Subcutaneous abdominal adipose tissue (tissue), 5 donors: ENCODE measurements around the gene GRIP1.

Source experiments
- H3K27ac ChIP-seq: one replicate; pipeline ENCODE4 v1.7.0; 2013; ENCODE audit warnings: low read depth, mild to moderate bottlenecking, inconsistent platforms, low read length, moderate library complexity
- H3K27me3 ChIP-seq, 5 donors: one replicate each; pipeline ENCODE4 v1.7.0; 2013; ENCODE audit warnings: low read length in 5 of 5, inconsistent platforms in 1 of 5; ENCODE audit not compliant: control insufficient read depth in 5 of 5, insufficient read depth in 4 of 5
- H3K36me3 ChIP-seq, 5 donors: one replicate each; pipeline ENCODE4 v1.7.0; 2013; ENCODE audit warnings: low read length in 5 of 5; ENCODE audit not compliant: control insufficient read depth in 5 of 5, insufficient read depth in 5 of 5
- H3K4me1 ChIP-seq, 5 donors: one replicate each; pipeline ENCODE4 v1.7.0; 2013; ENCODE audit warnings: low read length in 5 of 5, mild to moderate bottlenecking in 3 of 5, moderate library complexity in 1 of 5; ENCODE audit not compliant: control insufficient read depth in 5 of 5, insufficient read depth in 5 of 5
- H3K4me3 ChIP-seq, 5 donors: one replicate each; pipeline ENCODE4 v1.7.0; 2013; ENCODE audit warnings: low read length in 5 of 5, low read depth in 1 of 5
- H3K9ac ChIP-seq, 5 donors: one replicate each; pipeline ENCODE4 v1.7.0; 2013; ENCODE audit warnings: low read length in 5 of 5, mild to moderate bottlenecking in 4 of 5, moderate library complexity in 3 of 5
- H3K9me3 ChIP-seq, 5 donors: one replicate each; pipeline ENCODE4 v1.7.0; 2013; ENCODE audit warnings: low read length in 5 of 5; ENCODE audit not compliant: control insufficient read depth in 5 of 5
- donor health status: healthy.
- donor health status: healthy.
- donor health status: healthy.
- donor health status: healthy.
- donor health status: healthy.

GRIP1 gene

DNA sequence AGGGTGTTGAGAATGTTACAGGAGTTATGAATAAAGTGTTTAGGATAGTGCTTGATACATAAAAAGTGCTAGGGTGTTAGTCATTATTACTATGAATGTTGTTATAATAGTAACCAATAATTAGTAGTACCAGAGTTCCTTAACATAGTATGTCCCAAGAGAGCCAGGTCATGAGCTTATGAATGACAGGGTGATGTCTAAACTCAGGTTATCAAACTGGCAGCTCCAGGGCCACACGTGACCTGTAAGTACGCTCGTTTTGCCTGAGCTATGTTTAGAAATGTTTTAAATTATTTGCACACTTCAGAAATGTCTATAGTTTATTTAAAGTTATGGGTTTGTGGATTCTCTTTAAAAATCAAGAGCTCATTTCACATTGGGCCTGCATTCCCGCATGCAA, 14.1 kb upstream of the GRIP1 start:
- H3K9ac ChIP-seq = no peak overlapping the region
- H3K27me3 ChIP-seq = no peaks in the 10 kb centered on the region
- H3K4me3 ChIP-seq = no peak overlapping the region
- H3K36me3 ChIP-seq = no peaks in the 10 kb centered on the region
- H3K4me1 ChIP-seq = no peaks in the 10 kb centered on the region
- H3K9me3 ChIP-seq = no peaks in the 10 kb centered on the region
- no peak overlapping the region for H3K27ac ChIP-seq

DNA sequence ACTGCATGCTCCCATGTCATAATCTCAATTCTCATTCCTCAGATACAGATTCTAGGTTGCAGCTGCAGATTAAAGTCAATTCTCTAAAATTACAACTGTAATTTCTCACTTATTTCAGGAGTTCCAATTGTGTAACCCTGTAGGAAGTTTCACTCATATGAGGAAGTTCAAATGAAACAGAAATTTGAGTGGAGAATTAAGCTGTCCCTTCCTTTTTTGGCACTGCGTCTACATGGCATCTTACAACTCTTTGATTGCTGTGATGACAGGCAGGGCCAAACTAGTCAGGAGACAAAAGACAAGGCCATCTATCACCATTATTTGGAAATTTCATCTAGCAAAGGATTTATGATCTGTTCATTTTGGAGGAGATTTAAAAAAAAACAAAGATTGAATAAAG, 13.3 kb upstream of the GRIP1 start:
- no peak overlapping the region for H3K27ac ChIP-seq
- no peaks in the 10 kb centered on the region for H3K27me3 ChIP-seq
- no peaks in the 10 kb centered on the region for H3K9me3 ChIP-seq
- no peaks in the 10 kb centered on the region for H3K36me3 ChIP-seq
- H3K9ac ChIP-seq = no peak overlapping the region
- no peak overlapping the region for H3K4me3 ChIP-seq
- no peaks in the 10 kb centered on the region for H3K4me1 ChIP-seq

DNA sequence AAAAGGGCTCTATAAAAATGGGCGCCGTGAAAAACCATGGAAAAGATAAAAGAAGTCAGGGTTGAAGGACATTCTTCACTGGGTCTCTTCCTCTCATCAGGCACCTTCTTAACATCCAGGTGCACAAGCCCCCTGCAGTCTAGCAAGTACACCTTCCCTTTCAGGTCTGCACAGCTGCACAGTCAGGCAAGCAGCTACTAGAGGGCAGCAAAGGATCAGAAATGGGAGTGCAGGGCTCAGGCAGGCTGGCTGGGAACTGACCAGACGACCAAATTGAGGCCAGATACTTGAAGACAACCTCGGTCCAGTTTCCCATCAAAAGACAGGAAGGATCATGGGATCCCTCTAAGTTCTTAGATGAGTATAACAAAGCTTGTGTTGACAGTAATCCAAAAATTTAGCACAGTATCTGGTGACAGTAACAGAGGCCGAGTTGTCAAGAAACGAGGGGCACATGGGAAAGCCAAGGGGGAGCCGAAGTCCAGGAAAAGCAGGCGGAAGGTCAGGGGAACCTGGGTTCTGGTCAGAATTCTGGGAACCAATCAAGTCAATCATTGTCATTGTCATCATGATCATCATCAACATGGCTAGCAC, 10.1 kb upstream of the GRIP1 start:
- Histone ChIP-seq H3K27me3 (no peaks in the 10 kb centered on the region), H3K27ac (no peak overlapping the region), H3K9me3 (no peaks in the 10 kb centered on the region), H3K4me3 (no peak overlapping the region), H3K36me3 (no peaks in the 10 kb centered on the region), H3K4me1 (no peaks in the 10 kb centered on the region), H3K9ac (no peak overlapping the region)

DNA sequence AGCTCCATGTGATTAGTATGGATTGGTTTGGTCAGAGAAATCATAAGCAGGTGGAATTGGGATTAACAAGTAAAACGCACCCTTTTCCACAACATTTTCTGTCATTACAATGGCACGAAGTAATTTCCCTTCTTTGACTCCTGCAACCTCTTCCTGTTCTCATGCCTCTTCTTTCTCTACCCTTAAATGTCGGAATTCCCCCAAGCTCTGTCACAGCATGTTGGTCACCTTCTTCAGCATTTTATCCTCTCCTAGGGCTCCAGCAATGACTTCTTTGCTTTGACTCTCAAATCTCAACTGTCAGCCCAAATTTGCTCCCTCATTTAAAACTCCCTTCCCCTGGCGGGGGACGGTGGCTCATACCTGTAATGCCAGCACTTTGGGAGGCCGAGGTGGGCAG, 5.3 kb upstream of the GRIP1 start:
- Histone ChIP-seq H3K36me3 (no peaks in the 10 kb centered on the region), H3K27me3 (no peaks in the 10 kb centered on the region), H3K4me3 (no peak overlapping the region), H3K27ac (no peak overlapping the region), H3K9me3 (no peaks in the 10 kb centered on the region), H3K4me1 (peaks cover 0 to 5% (median 3%) of the 10 kb centered on the region in 5 donors), H3K9ac (no peak overlapping the region)

DNA sequence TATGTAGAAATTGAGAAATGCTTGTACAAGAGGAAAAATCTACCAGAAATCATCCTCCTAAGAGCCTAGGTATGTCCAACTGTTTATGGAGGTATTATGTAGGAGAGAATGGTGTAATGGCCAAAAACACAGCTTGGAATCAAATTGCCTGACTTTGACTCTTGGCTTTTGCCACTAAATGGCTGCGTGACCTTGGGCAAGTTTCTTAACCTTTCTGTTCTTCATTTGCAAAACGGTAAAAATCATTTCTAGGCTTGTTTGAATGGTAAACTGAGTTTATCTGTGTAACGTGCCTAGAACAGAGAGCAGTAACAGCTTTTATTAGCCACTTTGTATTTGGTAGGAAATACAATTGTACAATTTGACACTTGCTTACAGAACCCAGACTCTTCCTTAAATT, 4.9 kb upstream of the GRIP1 start:
- no peak overlapping the region for H3K4me3 ChIP-seq
- no peak overlapping the region for H3K27ac ChIP-seq
- H3K9ac ChIP-seq = no peak overlapping the region
- no peaks in the 10 kb centered on the region for H3K9me3 ChIP-seq
- peaks cover 0 to 7% (median 5%) of the 10 kb centered on the region in 5 donors for H3K4me1 ChIP-seq
- H3K27me3 ChIP-seq = no peaks in the 10 kb centered on the region
- H3K36me3 ChIP-seq = no peaks in the 10 kb centered on the region

DNA sequence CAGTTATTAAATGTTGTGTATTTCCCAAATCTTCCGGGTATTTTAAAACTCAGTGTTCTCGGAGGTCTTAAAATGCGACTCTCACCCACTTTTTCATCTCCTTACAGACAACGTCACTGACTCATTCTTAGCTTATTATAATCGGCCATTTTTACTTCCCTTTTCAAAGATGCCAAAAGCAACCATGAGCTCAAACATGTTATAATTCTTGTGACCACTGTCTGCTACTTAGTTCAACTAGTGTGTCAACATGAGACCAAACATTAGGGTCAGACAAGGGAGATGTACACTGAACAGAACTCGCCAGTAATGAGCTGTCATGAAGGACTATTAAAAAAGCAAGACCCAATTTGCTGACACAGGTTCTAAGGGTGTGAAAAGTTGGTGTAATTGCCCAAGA, 4.2 kb upstream of the GRIP1 start:
- H3K4me3 ChIP-seq = no peak overlapping the region
- no peaks in the 10 kb centered on the region for H3K9me3 ChIP-seq
- H3K27me3 ChIP-seq = no peaks in the 10 kb centered on the region
- peaks cover 0 to 12% (median 8%) of the 10 kb centered on the region in 5 donors for H3K4me1 ChIP-seq
- no peaks in the 10 kb centered on the region for H3K36me3 ChIP-seq
- no peak overlapping the region for H3K27ac ChIP-seq
- H3K9ac ChIP-seq = no peak overlapping the region

DNA sequence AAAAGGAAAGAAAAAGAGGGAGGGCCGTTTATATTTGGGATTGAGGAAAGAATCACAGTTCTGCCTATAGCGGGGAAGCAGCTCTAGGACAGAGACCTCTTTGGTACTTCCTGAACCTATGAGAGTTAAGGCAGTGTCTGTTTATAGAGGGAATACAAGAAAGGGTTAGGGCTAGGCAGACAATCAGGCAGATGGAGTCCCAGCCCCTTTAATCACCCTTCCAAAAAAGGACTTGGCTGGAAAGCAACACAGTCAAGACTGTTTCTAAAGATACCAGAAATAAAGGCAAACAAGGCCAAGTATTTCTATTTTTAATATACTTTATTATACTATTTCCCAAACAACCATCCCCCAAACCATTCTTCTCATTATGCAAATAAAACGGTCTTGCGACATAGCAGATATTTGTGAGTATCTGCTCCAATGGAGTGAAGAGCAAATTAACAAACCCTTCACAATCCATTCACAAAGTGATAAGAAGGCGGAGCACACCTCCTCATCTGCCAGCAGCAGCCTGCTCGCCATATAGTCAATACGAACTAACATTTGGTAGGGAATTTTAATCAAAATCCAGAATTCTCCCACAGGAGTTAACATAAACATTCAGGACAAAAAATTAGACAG, 697 bp upstream of the GRIP1 start:
- H3K9ac ChIP-seq = no peak overlapping the region
- H3K4me1 ChIP-seq = peaks cover 0 to 12% (median 8%) of the 10 kb centered on the region in 5 donors
- no peaks in the 10 kb centered on the region for H3K9me3 ChIP-seq
- no peaks in the 10 kb centered on the region for H3K36me3 ChIP-seq
- H3K27me3 ChIP-seq = no peaks in the 10 kb centered on the region
- H3K27ac ChIP-seq = peak overlapping the region; percentile 38
- H3K4me3 ChIP-seq = peak overlapping the region in 4 of 5 donors; percentile 45 to 80 (median 54)

DNA sequence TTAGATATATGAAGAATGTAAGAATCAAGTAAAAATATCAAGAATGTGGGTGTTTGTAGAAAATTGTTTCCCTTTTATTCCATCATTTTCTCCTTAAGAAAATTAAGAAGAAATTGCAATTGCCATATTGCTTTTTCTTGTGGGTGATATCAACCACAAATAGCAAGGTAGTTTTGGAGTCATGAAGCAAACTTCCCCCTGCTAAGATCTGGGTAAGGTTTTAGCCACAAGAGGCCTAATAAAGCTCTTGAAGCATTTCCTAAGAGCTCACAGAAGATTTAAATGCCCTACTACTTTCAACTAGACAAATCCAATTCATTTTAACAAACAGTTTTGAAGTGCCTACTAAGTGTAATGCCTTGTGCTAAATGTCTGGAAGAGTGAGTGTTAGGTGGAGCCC, 2.6 kb downstream of the GRIP1 start:
- no peaks in the 10 kb centered on the region for H3K9me3 ChIP-seq

DNA sequence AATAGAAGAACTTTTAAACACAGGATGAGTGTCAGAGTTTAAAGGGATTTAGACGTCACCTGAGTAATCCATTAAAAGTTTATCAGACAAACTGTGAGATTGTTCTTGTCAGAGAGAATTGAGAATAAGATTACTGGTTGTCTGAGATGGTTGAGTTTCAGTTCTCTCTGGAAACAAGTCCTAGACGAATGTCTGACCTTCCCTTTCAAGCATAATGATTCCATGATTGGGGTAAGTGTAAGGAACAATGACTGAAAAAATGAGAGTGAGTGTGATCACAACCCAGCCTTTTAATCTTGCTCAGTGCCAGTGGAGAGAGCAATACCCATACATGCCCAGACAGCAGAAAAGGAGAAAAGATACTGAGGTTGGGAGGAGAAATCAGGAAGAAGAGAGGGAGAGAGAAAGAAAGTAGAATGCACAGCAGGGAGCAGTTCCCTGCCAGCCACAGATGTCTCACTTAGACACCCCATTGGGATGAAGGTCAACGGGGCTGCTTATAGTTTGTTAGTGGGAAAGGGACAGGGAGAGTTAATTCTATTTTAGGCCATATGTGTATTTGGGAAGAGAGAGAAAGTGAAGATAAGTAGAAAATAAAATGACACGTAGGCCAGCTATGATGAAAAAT, 4.3 kb downstream of the GRIP1 start:
- no peaks in the 10 kb centered on the region for H3K27me3 ChIP-seq
- no peaks in the 10 kb centered on the region for H3K9me3 ChIP-seq
- H3K9ac ChIP-seq = no peak overlapping the region
- H3K36me3 ChIP-seq = no peaks in the 10 kb centered on the region
- no peak overlapping the region for H3K27ac ChIP-seq
- no peak overlapping the region for H3K4me3 ChIP-seq
- peaks cover 0 to 9% (median 7%) of the 10 kb centered on the region in 5 donors for H3K4me1 ChIP-seq

More for the DNA sequence above, 2.6 kb downstream of the GRIP1 start:
- H3K27ac ChIP-seq = no peak overlapping the region
- no peak overlapping the region for H3K4me3 ChIP-seq
- H3K4me1 ChIP-seq = peaks cover 0 to 12% (median 8%) of the 10 kb centered on the region in 5 donors
- no peak overlapping the region for H3K9ac ChIP-seq
- H3K36me3 ChIP-seq = no peaks in the 10 kb centered on the region
- no peaks in the 10 kb centered on the region for H3K27me3 ChIP-seq

DNA sequence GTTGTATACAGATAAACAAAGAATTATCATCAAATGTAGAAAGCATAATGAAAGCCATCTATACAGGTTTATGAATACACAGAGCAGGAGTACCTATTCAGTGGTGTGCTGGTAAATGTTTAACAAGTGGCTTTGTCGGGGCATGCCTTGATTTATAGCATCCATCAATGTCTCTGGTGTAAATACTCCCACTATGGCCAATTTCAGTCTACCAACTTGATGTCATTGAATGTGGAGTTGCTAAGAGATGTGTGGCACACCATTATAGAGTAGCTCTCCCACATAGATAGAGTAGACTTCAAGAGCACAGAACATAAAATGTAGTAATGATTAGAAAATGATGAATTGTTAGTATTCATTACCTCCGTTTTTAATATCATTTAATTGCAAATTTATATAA, 9.3 kb downstream of the GRIP1 start:
- H3K4me3 ChIP-seq = no peak overlapping the region
- no peaks in the 10 kb centered on the region for H3K36me3 ChIP-seq
- no peak overlapping the region for H3K9ac ChIP-seq
- H3K4me1 ChIP-seq = peaks cover 0 to 14% (median 0%) of the 10 kb centered on the region in 5 donors
- H3K9me3 ChIP-seq = no peaks in the 10 kb centered on the region
- no peak overlapping the region for H3K27ac ChIP-seq
- no peaks in the 10 kb centered on the region for H3K27me3 ChIP-seq
